ENCODE measurements around the gene EFS.

DNA sequence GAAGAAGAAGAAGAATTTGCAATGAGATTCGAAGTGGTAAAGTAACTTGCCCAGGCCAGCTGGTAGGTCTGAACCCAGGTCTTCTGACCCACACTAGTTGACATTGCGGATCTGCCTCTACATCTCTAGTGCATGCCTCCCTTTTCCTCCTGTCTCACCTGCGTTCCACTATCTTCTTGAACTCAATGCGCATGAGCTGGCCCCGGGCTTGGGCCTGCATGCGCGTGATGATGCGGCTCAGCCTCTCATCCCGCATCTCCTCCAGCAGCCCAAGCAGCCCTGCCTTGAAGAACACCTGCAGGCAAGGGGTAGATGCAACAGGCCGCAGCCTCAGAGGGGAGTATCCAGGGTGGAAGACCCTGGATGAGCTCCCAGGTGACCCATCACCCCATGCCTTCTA is 31.2 kb upstream of the EFS start:
- TF ChIP-seq POLR2AphosphoS5 (IDR thresholded peaks at IDR 0.05) (no peak), EP300 (IDR thresholded peaks at IDR 0.05; ENCODE audit: low read depth) (no peak), POLR2A (IDR thresholded peaks at IDR 0.05) (no peak)
- TF ChIP-seq, protein P1, sequence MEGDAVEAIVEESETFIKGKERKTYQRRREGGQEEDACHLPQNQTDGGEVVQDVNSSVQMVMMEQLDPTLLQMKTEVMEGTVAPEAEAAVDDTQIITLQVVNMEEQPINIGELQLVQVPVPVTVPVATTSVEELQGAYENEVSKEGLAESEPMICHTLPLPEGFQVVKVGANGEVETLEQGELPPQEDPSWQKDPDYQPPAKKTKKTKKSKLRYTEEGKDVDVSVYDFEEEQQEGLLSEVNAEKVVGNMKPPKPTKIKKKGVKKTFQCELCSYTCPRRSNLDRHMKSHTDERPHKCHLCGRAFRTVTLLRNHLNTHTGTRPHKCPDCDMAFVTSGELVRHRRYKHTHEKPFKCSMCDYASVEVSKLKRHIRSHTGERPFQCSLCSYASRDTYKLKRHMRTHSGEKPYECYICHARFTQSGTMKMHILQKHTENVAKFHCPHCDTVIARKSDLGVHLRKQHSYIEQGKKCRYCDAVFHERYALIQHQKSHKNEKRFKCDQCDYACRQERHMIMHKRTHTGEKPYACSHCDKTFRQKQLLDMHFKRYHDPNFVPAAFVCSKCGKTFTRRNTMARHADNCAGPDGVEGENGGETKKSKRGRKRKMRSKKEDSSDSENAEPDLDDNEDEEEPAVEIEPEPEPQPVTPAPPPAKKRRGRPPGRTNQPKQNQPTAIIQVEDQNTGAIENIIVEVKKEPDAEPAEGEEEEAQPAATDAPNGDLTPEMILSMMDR (IDR thresholded peaks at IDR 0.05): no peak

All from transverse colon (tissue), 4 donors.